Measurements from ENCODE around the gene PCDH9.

Gene PCDH9

DNA sequence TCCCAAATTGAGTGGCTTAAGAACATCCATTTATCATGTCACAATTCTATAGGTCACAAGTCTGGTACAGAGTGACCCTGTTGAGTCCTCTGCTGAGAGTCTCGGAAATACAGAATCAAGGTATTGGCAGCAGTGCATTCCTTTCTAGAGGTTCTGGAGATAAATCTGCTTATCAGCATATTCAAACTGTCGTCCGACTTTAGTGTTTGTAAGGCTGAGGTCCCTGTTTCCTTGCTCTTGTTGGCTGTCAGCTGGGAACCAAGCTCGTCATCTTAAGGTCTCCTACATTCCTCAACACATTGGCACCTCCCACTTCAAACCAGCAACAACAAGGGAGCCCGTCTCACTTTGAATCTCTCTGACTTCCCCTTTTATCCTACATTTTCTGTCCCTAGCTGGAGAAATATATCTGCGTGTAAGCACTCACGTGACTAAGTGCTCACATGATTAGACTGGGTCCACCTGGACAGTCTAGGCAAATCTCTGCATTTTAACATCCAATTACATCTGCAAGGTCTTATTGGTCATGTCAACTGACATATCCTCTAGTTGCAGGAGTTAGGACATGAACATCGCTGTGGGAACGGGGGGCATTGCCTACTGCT lies 886.8 kb downstream of the PCDH9 start:
- H3K4me3 ChIP-seq (replicated peaks; ENCODE audit: low read depth, low read length): no peak overlapping the region
- TF ChIP-seq, protein P1, sequence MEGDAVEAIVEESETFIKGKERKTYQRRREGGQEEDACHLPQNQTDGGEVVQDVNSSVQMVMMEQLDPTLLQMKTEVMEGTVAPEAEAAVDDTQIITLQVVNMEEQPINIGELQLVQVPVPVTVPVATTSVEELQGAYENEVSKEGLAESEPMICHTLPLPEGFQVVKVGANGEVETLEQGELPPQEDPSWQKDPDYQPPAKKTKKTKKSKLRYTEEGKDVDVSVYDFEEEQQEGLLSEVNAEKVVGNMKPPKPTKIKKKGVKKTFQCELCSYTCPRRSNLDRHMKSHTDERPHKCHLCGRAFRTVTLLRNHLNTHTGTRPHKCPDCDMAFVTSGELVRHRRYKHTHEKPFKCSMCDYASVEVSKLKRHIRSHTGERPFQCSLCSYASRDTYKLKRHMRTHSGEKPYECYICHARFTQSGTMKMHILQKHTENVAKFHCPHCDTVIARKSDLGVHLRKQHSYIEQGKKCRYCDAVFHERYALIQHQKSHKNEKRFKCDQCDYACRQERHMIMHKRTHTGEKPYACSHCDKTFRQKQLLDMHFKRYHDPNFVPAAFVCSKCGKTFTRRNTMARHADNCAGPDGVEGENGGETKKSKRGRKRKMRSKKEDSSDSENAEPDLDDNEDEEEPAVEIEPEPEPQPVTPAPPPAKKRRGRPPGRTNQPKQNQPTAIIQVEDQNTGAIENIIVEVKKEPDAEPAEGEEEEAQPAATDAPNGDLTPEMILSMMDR (IDR thresholded peaks at IDR 0.05; ENCODE audit: insufficient read depth, low read length, poor library complexity, severe bottlenecking): no peak
- no peak for DNase-seq (ENCODE audit: extremely low read depth, insufficient read length)
- no peaks in the 10 kb centered on the region for H3K36me3 ChIP-seq (ENCODE audit: control insufficient read depth, insufficient read depth, low read length)
- no peaks in the 10 kb centered on the region for H3K27me3 ChIP-seq (replicated peaks; ENCODE audit: control insufficient read depth, insufficient read depth, low read length)

DNA sequence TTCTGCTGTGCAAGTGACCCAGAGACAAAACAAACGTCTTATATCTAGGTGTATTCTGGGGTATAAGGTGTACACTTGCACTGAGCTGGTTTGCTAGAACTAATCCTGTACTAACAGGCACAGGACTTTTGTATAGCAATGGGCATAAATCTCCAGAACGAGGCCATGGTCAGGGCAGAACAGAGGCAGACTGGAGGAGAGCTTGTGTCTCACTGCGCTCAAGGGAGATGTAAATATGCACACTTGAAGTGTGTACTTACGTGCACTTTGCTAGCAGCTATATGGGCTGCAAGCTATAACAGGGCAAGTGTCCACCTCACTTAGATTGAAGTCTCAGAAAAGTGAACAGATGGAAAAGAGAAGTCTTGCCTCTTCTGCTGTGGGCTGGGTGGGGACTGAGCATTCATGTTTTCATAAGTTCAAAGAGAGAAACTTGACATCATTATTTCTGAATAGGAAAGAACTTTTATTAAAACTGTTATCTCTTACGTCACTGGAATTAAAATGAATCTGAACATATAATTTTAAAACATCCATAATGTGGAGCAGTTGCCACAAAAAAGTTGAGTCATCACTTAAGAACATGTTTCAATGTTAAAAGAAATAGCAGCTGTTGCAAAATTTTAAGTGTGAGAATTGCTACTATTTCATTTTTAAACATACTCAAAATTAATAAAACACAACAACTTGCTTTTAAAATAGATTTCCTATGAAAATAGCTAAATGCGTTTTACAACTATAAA lies 888.3 kb downstream of the PCDH9 start:
- Histone ChIP-seq H3K27me3 (replicated peaks; ENCODE audit: control insufficient read depth, insufficient read depth, low read length) (no peaks in the 10 kb centered on the region), H3K36me3 (ENCODE audit: control insufficient read depth, insufficient read depth, low read length) (no peaks in the 10 kb centered on the region), H3K4me3 (replicated peaks; ENCODE audit: low read depth, low read length) (no peak overlapping the region)
- DNase-seq (ENCODE audit: extremely low read depth, insufficient read length): no peak
- TF ChIP-seq, protein P1 (IDR thresholded peaks at IDR 0.05; ENCODE audit: insufficient read depth, low read length, poor library complexity, severe bottlenecking): no peak

DNA sequence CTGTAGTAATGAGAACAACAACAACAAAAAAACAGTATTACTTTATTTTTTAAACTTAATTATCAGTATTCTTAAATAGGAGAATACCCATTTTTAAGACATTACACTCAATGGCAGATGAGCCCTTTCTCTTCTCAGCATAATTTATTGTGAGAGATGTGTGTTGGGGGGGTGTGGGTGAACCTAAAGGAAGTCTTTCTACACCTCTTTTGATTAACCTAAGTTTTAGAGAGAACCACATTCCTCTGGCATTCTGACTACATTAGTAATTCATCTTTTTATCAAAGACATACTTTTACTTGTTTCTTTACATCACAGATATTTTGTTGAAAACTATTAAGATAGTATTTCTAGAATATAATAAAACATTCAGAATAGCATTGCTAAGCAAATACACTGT lies 890.9 kb downstream of the PCDH9 start:
- DNase-seq (ENCODE audit: extremely low read depth, insufficient read length): no peak
- H3K4me3 ChIP-seq (replicated peaks; ENCODE audit: low read depth, low read length): no peak overlapping the region
- no peaks in the 10 kb centered on the region for H3K27me3 ChIP-seq (replicated peaks; ENCODE audit: control insufficient read depth, insufficient read depth, low read length)
- no peaks in the 10 kb centered on the region for H3K36me3 ChIP-seq (ENCODE audit: control insufficient read depth, insufficient read depth, low read length)
- TF ChIP-seq, protein P1 (IDR thresholded peaks at IDR 0.05; ENCODE audit: insufficient read depth, low read length, poor library complexity, severe bottlenecking): no peak

DNA sequence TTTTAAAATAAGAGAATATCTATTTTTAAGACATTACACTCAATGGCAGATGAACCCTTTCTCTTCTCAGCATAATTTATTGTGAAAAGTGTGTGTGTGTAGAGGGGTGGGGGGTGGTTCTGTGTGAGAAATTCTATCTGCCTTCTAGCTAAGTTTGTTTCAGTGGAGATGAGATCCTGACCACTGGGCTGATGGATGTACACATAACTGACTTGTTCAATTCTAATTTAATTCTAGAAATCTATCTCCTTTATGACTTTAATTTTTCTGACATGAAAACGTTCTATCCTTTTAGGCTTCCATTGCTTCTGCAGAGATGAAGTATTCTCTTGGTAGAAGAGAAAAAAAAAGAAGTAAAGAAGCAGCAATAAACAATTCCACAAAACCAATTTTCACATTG lies 891.6 kb downstream of the PCDH9 start:
- Histone ChIP-seq H3K4me3 (replicated peaks; ENCODE audit: low read depth, low read length) (no peak overlapping the region), H3K36me3 (ENCODE audit: control insufficient read depth, insufficient read depth, low read length) (no peaks in the 10 kb centered on the region), H3K27me3 (replicated peaks; ENCODE audit: control insufficient read depth, insufficient read depth, low read length) (no peaks in the 10 kb centered on the region)
- no peak for DNase-seq (ENCODE audit: extremely low read depth, insufficient read length)
- TF ChIP-seq, protein P1 (IDR thresholded peaks at IDR 0.05; ENCODE audit: insufficient read depth, low read length, poor library complexity, severe bottlenecking): no peak

DNA sequence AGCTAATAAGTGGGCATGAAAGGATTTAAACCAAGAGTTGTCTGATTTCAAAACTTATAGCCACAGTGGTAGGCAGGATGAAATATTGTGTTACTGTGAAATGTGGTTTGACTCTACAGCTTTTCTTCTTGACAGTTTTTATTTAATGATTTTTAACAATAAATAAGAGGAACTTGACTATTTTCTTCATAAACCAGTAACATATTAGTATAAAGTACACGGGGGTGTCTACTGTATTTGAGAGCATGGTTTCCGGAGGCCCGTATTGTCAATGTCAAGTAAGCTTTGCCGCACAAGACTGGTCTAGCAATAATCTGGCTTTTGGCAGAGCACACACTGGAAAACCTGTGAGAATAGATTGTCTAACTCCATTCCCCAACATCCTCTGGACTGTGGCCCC lies 894.5 kb downstream of the PCDH9 start:
- Histone ChIP-seq H3K4me3 (replicated peaks; ENCODE audit: low read depth, low read length) (no peak overlapping the region), H3K36me3 (ENCODE audit: control insufficient read depth, insufficient read depth, low read length) (no peaks in the 10 kb centered on the region), H3K27me3 (replicated peaks; ENCODE audit: control insufficient read depth, insufficient read depth, low read length) (no peaks in the 10 kb centered on the region)

More for the DNA sequence above, 894.5 kb downstream of the PCDH9 start:
- TF ChIP-seq, protein P1 (IDR thresholded peaks at IDR 0.05; ENCODE audit: insufficient read depth, low read length, poor library complexity, severe bottlenecking): no peak
- no peak for DNase-seq (ENCODE audit: extremely low read depth, insufficient read length)
